GM19438 (cell line): ENCODE data around the gene ZNF532.

ENCODE experiments used
- ATAC-seq: cut with Tn5 transposase; IDR thresholded peaks from one replicate; pipeline ENCODE4 v1.9.1; 2021; ENCODE audit warnings: low read depth; ENCODE audit not compliant: unreplicated experiment

The ZNF532 gene

DNA sequence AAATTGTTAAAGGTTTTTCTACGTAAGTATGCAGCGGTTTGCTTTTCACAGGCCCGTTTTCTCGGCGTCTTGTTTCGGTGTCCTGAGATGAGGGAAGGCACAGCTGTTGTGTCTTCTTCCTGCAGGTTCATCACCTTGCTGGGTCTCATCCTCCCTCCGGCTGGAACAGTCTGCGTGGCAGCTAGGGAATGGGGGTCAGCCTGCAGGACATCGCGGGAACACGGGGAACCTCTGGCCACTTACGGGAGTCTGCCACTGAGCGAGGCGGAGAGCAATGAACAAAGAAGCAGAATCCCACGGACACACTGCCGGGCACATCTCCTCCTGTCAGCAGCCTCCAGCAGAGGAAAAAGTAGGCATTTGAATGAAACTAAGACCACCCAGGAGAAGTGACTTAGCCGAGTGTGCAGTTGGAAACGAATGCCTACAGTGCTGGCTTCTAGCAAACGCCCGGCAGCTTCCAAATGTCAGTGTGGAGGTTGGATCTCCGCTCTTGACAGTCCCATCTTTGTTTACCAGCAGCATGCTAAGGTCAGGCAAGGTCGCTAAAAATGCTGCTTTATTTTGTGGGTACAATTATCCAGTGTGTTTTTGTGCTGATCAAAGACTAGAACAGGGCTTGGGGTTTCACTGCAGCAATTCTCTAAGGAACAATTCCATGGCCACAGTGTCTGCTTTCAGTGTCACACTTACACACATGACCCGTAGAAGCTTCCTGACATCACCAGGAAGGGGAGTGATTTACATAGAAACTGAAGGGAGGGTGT is 165.2 kb downstream of the ZNF532 start:
- no peak for ATAC-seq

DNA sequence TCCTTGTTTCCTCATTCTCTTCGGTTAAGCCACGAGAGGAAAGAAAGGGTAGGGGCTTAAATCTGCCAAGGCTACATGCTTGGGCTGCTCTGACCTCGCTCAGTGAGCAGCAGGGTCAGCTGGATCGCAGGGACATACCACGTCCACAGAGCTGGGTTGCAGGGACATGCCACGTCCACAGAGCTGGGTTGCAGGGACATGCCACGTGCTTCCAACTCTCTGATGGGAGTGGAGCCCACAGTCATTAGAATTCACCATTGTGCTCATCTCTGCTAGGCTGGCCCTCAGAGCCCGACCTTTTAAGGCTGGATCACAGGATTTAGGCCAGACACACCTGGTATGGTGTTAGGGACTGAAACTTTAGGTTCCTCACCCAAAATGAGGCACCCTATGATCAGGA is 167.6 kb downstream of the ZNF532 start:
- no peak for ATAC-seq

DNA sequence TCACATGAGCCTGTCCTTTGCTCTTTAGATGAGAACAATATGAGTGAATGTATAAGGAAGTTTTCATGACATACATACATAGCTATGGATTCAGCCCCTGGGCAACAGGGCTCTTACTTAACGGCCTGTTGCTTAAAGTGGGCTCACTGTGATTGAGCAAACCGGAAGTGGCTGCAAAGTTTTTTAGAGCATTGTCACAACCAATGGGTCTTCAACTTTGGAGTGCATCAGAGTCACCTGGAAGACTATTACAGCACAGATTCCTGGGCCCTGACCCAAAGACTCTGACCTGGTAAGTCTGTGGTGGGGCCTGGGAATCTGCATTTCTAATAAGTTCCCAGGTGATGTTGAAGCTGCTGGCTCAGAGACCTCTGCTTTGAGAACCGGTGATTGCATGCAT is 168.7 kb downstream of the ZNF532 start:
- ATAC-seq = no peak

DNA sequence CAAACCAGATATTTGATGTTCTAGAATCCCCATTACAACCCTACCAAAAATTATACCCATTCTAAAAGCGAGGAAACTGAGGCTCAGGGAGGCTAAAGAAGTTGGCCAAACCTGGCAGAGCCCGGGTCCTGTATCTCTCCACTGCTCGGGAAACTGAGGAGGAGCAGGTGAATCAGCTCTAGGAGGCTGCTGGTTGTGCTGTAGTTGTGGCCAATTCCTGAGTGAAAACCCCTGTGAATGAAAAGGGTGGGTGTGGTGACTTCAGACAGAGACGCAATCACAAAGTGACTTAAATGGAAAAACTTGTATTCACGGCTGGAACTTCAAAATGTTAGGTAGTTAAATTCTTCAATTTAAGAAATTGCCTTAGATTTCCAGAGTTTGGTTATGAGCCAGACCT is 169.3 kb downstream of the ZNF532 start:
- ATAC-seq = no peak

DNA sequence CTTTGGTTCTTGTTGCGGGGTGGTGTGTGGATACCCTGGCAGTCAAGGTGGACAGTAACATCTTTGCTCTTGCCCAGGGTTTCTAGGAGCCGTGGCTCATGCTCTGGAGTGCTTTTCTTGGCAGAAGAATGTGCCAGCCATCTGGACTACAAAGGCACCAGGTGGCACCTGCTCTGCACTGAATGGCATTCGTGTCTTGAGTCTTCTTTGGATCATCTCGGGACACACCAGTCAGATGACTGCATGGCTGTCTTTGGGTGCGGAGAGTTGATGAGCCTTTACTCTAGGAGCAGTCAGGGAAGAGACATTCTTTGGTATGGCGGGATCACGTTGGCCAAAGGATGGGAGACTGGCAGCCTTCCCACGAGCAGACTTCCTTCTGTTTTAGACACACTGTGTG is 170.9 kb downstream of the ZNF532 start:
- no peak for ATAC-seq
